T-helper 17 cell (primary cell): ENCODE data around the gene EPB41L4A. TPM values are rescaled to one million over a fixed set of nuclear protein-coding genes. Genes with fewer than 3 reads are reported as not detected.

Source experiments
- ATAC-seq: fragments of 150-1000 bp; cut with Tn5 transposase; 2 replicates; pipeline ENCODE4 v1.10.0; 2021; ENCODE audit warnings: mild to moderate bottlenecking, moderate library complexity
- DNase-seq, 3 donors: peaks; one replicate each; pipeline versions ENCODE4 v3.0.0 to v3.0.0-alpha.2; 2020 to 2021
- H3K9me3 ChIP-seq: one replicate; pipeline ENCODE4 v1.7.0; 2013; ENCODE audit warnings: low read length, mild to moderate bottlenecking; ENCODE audit not compliant: control insufficient read depth, poor library complexity, severe bottlenecking
- H3K27ac Mint-ChIP-seq: one replicate; pipeline ENCODE4 v1.8.0; 2022; ENCODE audit warnings: mild to moderate bottlenecking, moderate library complexity, mixed read lengths
- H3K27me3 Mint-ChIP-seq: one replicate; pipeline ENCODE4 v1.8.0; 2022; ENCODE audit warnings: mixed read lengths
- H3K36me3 Mint-ChIP-seq: one replicate; pipeline ENCODE4 v1.8.0; 2022; ENCODE audit warnings: low read depth, mixed read lengths
- H3K4me1 Mint-ChIP-seq: one replicate; pipeline ENCODE4 v1.8.0; 2022; ENCODE audit warnings: mild to moderate bottlenecking, mixed read lengths
- H3K4me3 Mint-ChIP-seq: one replicate; pipeline ENCODE4 v1.8.0; 2022; ENCODE audit warnings: mild to moderate bottlenecking, moderate library complexity, mixed read lengths
- total RNA-seq, 4 donors: library from RNA in 2 of 4; stranded (reverse) in 2 of 4; gene quantifications; one replicate each; pipeline ENCODE4 v1.2.3 and lab custom pipeline; 2022 to 2026

EPB41L4A gene
- total RNA-seq, 2 donors from 2014 or later, result 0.50 to 1.4 TPM

- H3K4me3 Mint-ChIP-seq, result no peak overlapping the region
- H3K36me3 Mint-ChIP-seq, result no peaks in the 10 kb centered on the region
- H3K27ac Mint-ChIP-seq, result no peak overlapping the region
- ATAC-seq (no peak), DNase-seq (no peak)
- H3K27me3 Mint-ChIP-seq, result peaks cover 10% of the 10 kb centered on the region
- H3K4me1 Mint-ChIP-seq, result peaks cover 2% of the 10 kb centered on the region
- no peaks in the 10 kb centered on the region for H3K9me3 ChIP-seq
These were observed 30.3 kb downstream of the EPB41L4A start for GRCh38 chr5:112388739-112389138.

GRCh38 chr5:112388074-112388473 lies 31.0 kb downstream of the EPB41L4A start:
- no peaks in the 10 kb centered on the region for H3K9me3 ChIP-seq
- H3K36me3 Mint-ChIP-seq, result no peaks in the 10 kb centered on the region
- no peak overlapping the region for H3K4me3 Mint-ChIP-seq
- ATAC-seq (no peak), DNase-seq (no peak)
- peaks cover 10% of the 10 kb centered on the region for H3K27me3 Mint-ChIP-seq
- H3K27ac Mint-ChIP-seq, result no peak overlapping the region
- peaks cover 2% of the 10 kb centered on the region for H3K4me1 Mint-ChIP-seq

- Mint-ChIP-seq H3K4me1 (peaks cover 2% of the 10 kb centered on the region), H3K27me3 (peaks cover 14% of the 10 kb centered on the region), H3K27ac (no peak overlapping the region), H3K36me3 (no peaks in the 10 kb centered on the region), H3K4me3 (no peak overlapping the region)
- no peak for DNase-seq
- ATAC-seq, result no peak
- H3K9me3 ChIP-seq, result no peaks in the 10 kb centered on the region
These were observed 32.3 kb downstream of the EPB41L4A start for GRCh38 chr5:112386766-112387165.

- no peak overlapping the region for H3K4me3 Mint-ChIP-seq
- no peak for DNase-seq
- H3K36me3 Mint-ChIP-seq, result no peaks in the 10 kb centered on the region
- H3K27ac Mint-ChIP-seq, result no peak overlapping the region
- no peaks in the 10 kb centered on the region for H3K9me3 ChIP-seq
- ATAC-seq, result no peak
- H3K4me1 Mint-ChIP-seq, result peaks cover 2% of the 10 kb centered on the region
- peaks cover 14% of the 10 kb centered on the region for H3K27me3 Mint-ChIP-seq
These were observed 33.1 kb downstream of the EPB41L4A start for GRCh38 chr5:112385969-112386368.

GRCh38 chr5:112385566-112385965 lies 33.5 kb downstream of the EPB41L4A start:
- Mint-ChIP-seq H3K4me3 (no peak overlapping the region), H3K27ac (no peak overlapping the region), H3K36me3 (no peaks in the 10 kb centered on the region), H3K27me3 (peaks cover 14% of the 10 kb centered on the region), H3K4me1 (peaks cover 2% of the 10 kb centered on the region)
- DNase-seq (no peak), ATAC-seq (no peak)
- no peaks in the 10 kb centered on the region for H3K9me3 ChIP-seq

- ATAC-seq (no peak), DNase-seq (no peak)
- Mint-ChIP-seq H3K27me3 (peaks cover 12% of the 10 kb centered on the region), H3K4me3 (no peak overlapping the region), H3K4me1 (peaks cover 2% of the 10 kb centered on the region), H3K36me3 (no peaks in the 10 kb centered on the region), H3K27ac (peak overlapping the region; percentile 67)
- H3K9me3 ChIP-seq, result no peaks in the 10 kb centered on the region
These were observed 34.6 kb downstream of the EPB41L4A start for GRCh38 chr5:112384523-112384922.

GRCh38 chr5:112382886-112383285 lies 36.2 kb downstream of the EPB41L4A start:
- Mint-ChIP-seq H3K4me3 (no peak overlapping the region), H3K4me1 (peaks cover 2% of the 10 kb centered on the region), H3K27ac (no peak overlapping the region), H3K27me3 (peaks cover 20% of the 10 kb centered on the region), H3K36me3 (no peaks in the 10 kb centered on the region)
- H3K9me3 ChIP-seq, result no peaks in the 10 kb centered on the region
- ATAC-seq, result no peak
- no peak for DNase-seq

- H3K9me3 ChIP-seq, result no peaks in the 10 kb centered on the region
- H3K4me1 Mint-ChIP-seq, result peaks cover 2% of the 10 kb centered on the region
- DNase-seq (no peak), ATAC-seq (no peak)
- H3K27ac Mint-ChIP-seq, result no peak overlapping the region
- H3K27me3 Mint-ChIP-seq, result peaks cover 20% of the 10 kb centered on the region
- H3K4me3 Mint-ChIP-seq, result no peak overlapping the region
- H3K36me3 Mint-ChIP-seq, result no peaks in the 10 kb centered on the region
These were observed 37.6 kb downstream of the EPB41L4A start for GRCh38 chr5:112381521-112381920.

- H3K27me3 Mint-ChIP-seq, result peaks cover 31% of the 10 kb centered on the region
- DNase-seq, result no peak
These were observed 39.3 kb downstream of the EPB41L4A start for GRCh38 chr5:112379542-112380325.

GRCh38 chr5:112374818-112375217 lies 44.3 kb downstream of the EPB41L4A start:
- DNase-seq, result no peak
- Mint-ChIP-seq H3K4me3 (no peak overlapping the region), H3K27ac (no peak overlapping the region), H3K27me3 (peaks cover 45% of the 10 kb centered on the region), H3K4me1 (no peaks in the 10 kb centered on the region), H3K36me3 (no peaks in the 10 kb centered on the region)
- H3K9me3 ChIP-seq, result no peaks in the 10 kb centered on the region
- no peak for ATAC-seq

More at GRCh38 chr5:112379542-112380325, 39.3 kb downstream of the EPB41L4A start:
- Mint-ChIP-seq H3K36me3 (no peaks in the 10 kb centered on the region), H3K4me1 (no peaks in the 10 kb centered on the region), H3K4me3 (no peak overlapping the region), H3K27ac (no peak overlapping the region)
- ATAC-seq, result no peak
- no peaks in the 10 kb centered on the region for H3K9me3 ChIP-seq

- H3K36me3 Mint-ChIP-seq, result no peaks in the 10 kb centered on the region
- no peak overlapping the region for H3K27ac Mint-ChIP-seq
- DNase-seq (no peak), ATAC-seq (no peak)
- H3K4me3 Mint-ChIP-seq, result no peak overlapping the region
- no peaks in the 10 kb centered on the region for H3K4me1 Mint-ChIP-seq
- peaks cover 40% of the 10 kb centered on the region for H3K27me3 Mint-ChIP-seq
- no peaks in the 10 kb centered on the region for H3K9me3 ChIP-seq
These were observed 44.7 kb downstream of the EPB41L4A start for GRCh38 chr5:112374356-112374755.

GRCh38 chr5:112373885-112374284 lies 45.2 kb downstream of the EPB41L4A start:
- no peaks in the 10 kb centered on the region for H3K4me1 Mint-ChIP-seq
- no peak overlapping the region for H3K4me3 Mint-ChIP-seq
- H3K27me3 Mint-ChIP-seq, result peaks cover 36% of the 10 kb centered on the region
- no peak for ATAC-seq
- H3K27ac Mint-ChIP-seq, result no peak overlapping the region
- H3K9me3 ChIP-seq, result no peaks in the 10 kb centered on the region
- DNase-seq, result no peak
- no peaks in the 10 kb centered on the region for H3K36me3 Mint-ChIP-seq

- DNase-seq (no peak), ATAC-seq (no peak)
- Mint-ChIP-seq H3K27ac (no peak overlapping the region), H3K36me3 (no peaks in the 10 kb centered on the region), H3K27me3 (peaks cover 33% of the 10 kb centered on the region), H3K4me3 (no peak overlapping the region), H3K4me1 (no peaks in the 10 kb centered on the region)
- H3K9me3 ChIP-seq, result no peaks in the 10 kb centered on the region
These were observed 46.5 kb downstream of the EPB41L4A start for GRCh38 chr5:112372543-112372942.

- no peak for DNase-seq
- no peaks in the 10 kb centered on the region for H3K36me3 Mint-ChIP-seq
- H3K9me3 ChIP-seq, result no peaks in the 10 kb centered on the region
- no peak for ATAC-seq
- no peak overlapping the region for H3K27ac Mint-ChIP-seq
- H3K4me1 Mint-ChIP-seq, result no peaks in the 10 kb centered on the region
- H3K4me3 Mint-ChIP-seq, result no peak overlapping the region
- peaks cover 33% of the 10 kb centered on the region for H3K27me3 Mint-ChIP-seq
These were observed 48.0 kb downstream of the EPB41L4A start for GRCh38 chr5:112371067-112371466.
